HepG2 (cell line): ENCODE data around the gene S100A5. TPM values are rescaled to one million over a fixed set of nuclear protein-coding genes. Genes with fewer than 3 reads are reported as not detected.

Experiments used
- AGO1 ChIP-seq: fragments of 200-400 bp; formaldehyde crosslinking; IDR thresholded peaks from 2 replicates; pipeline ENCODE4 v1.6.1; 2017; ENCODE audit warnings: mild to moderate bottlenecking, low read depth, low read length, moderate library complexity; ENCODE audit not compliant: poor library complexity, severe bottlenecking
- ARNTL ChIP-seq: sonication (generic); formaldehyde crosslinking; IDR thresholded peaks from 2 replicates; pipeline ENCODE4 v1.4.0; 2020; ENCODE audit warnings: mild to moderate bottlenecking, missing genetic modification reagents
- ATF3 ChIP-seq: sonication (generic); formaldehyde crosslinking; IDR thresholded peaks from 2 replicates; pipeline ENCODE4 v1.4.0; 2020; ENCODE audit warnings: missing genetic modification reagents
- CHD2 ChIP-seq: IDR thresholded peaks from 2 replicates; pipeline ENCODE4 v1.6.1; 2011; ENCODE audit warnings: low read depth, low read length, improper control_type of control experiment
- GABPB1 ChIP-seq: IDR thresholded peaks from 2 replicates; pipeline ENCODE4 v1.6.1; 2016; ENCODE audit warnings: mild to moderate bottlenecking, missing genetic modification reagents, moderate library complexity, missing compliant biosample characterization
- HOXA9 ChIP-seq: sonication (generic); formaldehyde crosslinking; IDR thresholded peaks from 2 replicates; pipeline ENCODE4 v1.8.1; 2022; ENCODE audit warnings: missing genetic modification reagents, mild to moderate bottlenecking, moderate library complexity, borderline replicate concordance
- MAFK ChIP-seq, 2 experiments: IDR thresholded peaks in 1 of 2; conservative IDR thresholded peaks in 1 of 2; 2 replicates each; pipeline ENCODE4 v1.6.1; 2011; ENCODE audit warnings: improper control_type of control experiment in 2 of 2, low read length in 2 of 2
- MYC ChIP-seq: sonication (generic); formaldehyde crosslinking; IDR thresholded peaks from 2 replicates; pipeline ENCODE4 v1.9.0; 2021; ENCODE audit warnings: missing genetic modification reagents, borderline replicate concordance
- NFYC ChIP-seq: IDR thresholded peaks from 2 replicates; pipeline ENCODE4 v1.6.1; 2016; ENCODE audit warnings: missing genetic modification reagents, missing compliant biosample characterization
- NR2F2 ChIP-seq: IDR thresholded peaks from 2 replicates; pipeline ENCODE4 v1.6.1; 2012; ENCODE audit warnings: low read depth, inconsistent platforms, borderline replicate concordance
- RBM22 ChIP-seq: fragments of 200-400 bp; formaldehyde crosslinking; optimal IDR thresholded peaks from 2 replicates; pipeline ENCODE3; 2017; ENCODE audit warnings: mild to moderate bottlenecking, low read length, moderate library complexity
- STAT5B ChIP-seq: sonication (generic); formaldehyde crosslinking; IDR thresholded peaks from 2 replicates; pipeline ENCODE4 v1.4.0; 2020; ENCODE audit warnings: missing genetic modification reagents
- TMF1 ChIP-seq: sonication (generic); formaldehyde crosslinking; IDR thresholded peaks from 2 replicates; pipeline ENCODE4 v1.8.1; 2022; ENCODE audit warnings: low read depth, missing genetic modification reagents
- ZBTB20 ChIP-seq: sonication (generic); formaldehyde crosslinking; IDR thresholded peaks from 2 replicates; pipeline ENCODE4 v1.8.1; 2023; ENCODE audit warnings: missing genetic modification reagents, low read depth, mild to moderate bottlenecking, borderline replicate concordance
- ZC3H4 ChIP-seq: sonication (generic); formaldehyde crosslinking; IDR thresholded peaks from 2 replicates; pipeline ENCODE4 v1.4.0; 2020; ENCODE audit warnings: missing genetic modification reagents, borderline replicate concordance
- ZFP91 ChIP-seq: sonication (generic); formaldehyde crosslinking; IDR thresholded peaks from 2 replicates; pipeline ENCODE4 v1.9.0; 2022; ENCODE audit warnings: missing genetic modification reagents, mild to moderate bottlenecking, borderline replicate concordance
- ZNF44 ChIP-seq: sonication (generic); formaldehyde crosslinking; IDR thresholded peaks from 2 replicates; pipeline ENCODE4 v1.5.1; 2020; ENCODE audit warnings: mild to moderate bottlenecking, missing genetic modification reagents
- ZNF615 ChIP-seq: sonication (generic); formaldehyde crosslinking; IDR thresholded peaks from 2 replicates; pipeline ENCODE4 v1.5.0; 2020; ENCODE audit warnings: mild to moderate bottlenecking, missing genetic modification reagents, borderline replicate concordance
- ZNF713 ChIP-seq: sonication (generic); formaldehyde crosslinking; IDR thresholded peaks from 2 replicates; pipeline ENCODE4 v1.4.0; 2020; ENCODE audit warnings: mild to moderate bottlenecking, missing genetic modification reagents
- ZNF720 ChIP-seq: sonication (generic); formaldehyde crosslinking; IDR thresholded peaks from 2 replicates; pipeline ENCODE4 v1.4.0; 2020; ENCODE audit warnings: missing genetic modification reagents
- polyA plus RNA-seq, 8 experiments: library from polyadenylated mRNA; depleted of rRNA in 3 of 8; stranded (reverse) in 7 of 8; unstranded in 1 of 8; fragments of >200 nt; fragmentation: Illumina TruSeq in 4 of 8; extraction: Trizol in 4 of 8; gene quantifications; 2 replicates each; pipeline versions ENCODE4 v1.2.1 to v1.2.3, GENCODE V29; 2011 to 2016; ENCODE audit warnings: low read depth in 4 of 8, missing spikeins in 1 of 8, mixed read lengths in 1 of 8; ENCODE audit not compliant: insufficient read depth in 1 of 8
- total RNA-seq, 5 experiments: library from RNA; depleted of rRNA; stranded (reverse); fragments of >200 nt; fragmentation: Illumina TruSeq; extraction: Trizol; gene quantifications; 2 replicates each; pipeline ENCODE4 v1.2.3, GENCODE V29; 2016; ENCODE audit warnings: low read depth in 1 of 5
- TF ChIP-seq, protein P1 (sequence below): sonication (generic); formaldehyde crosslinking; IDR thresholded peaks from 2 replicates; pipeline ENCODE4 v1.8.1; 2023; ENCODE audit warnings: missing genetic modification reagents, inconsistent platforms, borderline replicate concordance
- TF ChIP-seq, protein P2 (sequence below): IDR thresholded peaks from 2 replicates; pipeline ENCODE4 v1.6.1; 2016; ENCODE audit warnings: control low read depth

S100A5 gene
- total and polyA plus RNA-seq, 2 of the 13 experiments (the other 11 are each of a cell fraction or from before 2014, with no cell fraction given), result not detected

DNA sequence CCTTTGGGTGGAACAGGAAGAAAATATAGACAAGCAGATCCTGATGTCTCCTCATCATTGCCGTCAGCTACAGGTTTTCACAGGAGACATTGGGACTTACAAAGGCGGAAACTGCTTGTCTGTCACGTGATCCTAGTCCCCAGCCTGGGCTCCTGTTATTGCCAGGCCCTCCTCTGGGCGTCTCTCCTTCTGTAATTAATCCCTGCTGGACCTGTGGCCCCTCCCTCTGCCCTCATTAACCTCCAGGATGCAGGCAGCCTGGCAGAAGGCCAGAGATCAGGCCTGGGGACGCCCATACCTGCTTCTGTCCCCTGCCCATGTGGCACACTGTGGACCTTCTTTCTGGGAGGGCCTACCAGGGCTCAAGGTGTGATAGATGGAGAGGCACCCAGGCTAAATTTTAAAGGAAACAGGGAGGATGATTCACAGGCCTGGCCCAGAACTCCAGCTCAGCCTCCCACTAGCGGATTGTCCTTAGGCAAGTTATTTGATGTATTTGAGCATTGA, 2.4 kb downstream of the S100A5 start (continued):
- TF ChIP-seq ARNTL (CRISPR knock-in tag) (no peak), NR2F2 (no peak), ZNF615 (CRISPR knock-in tag) (no peak), HOXA9 (no peak), MAFK (conservative IDR thresholded peaks at IDR 0.05 in 1 of 2, IDR thresholded peaks at IDR 0.05 in 1 of 2; ENCODE audit: low read length in 2 of 2) (no peak), TMF1 (CRISPR knock-in tag) (no peak), ZC3H4 (no peak), ATF3 (no peak), AGO1 (no peak), GABPB1 (CRISPR knock-in tag) (no peak), RBM22 (no peak), ZNF44 (CRISPR knock-in tag) (no peak), NFYC (CRISPR knock-in tag) (no peak), ZNF713 (CRISPR knock-in tag) (no peak), ZNF720 (CRISPR knock-in tag) (no peak), CHD2 (no peak), STAT5B (CRISPR knock-in tag) (no peak), ZBTB20 (CRISPR knock-in tag) (no peak), ZFP91 (peak; percentile 26; the same call in 1 of the 2 replicates), MYC (CRISPR knock-in tag) (no peak)
- TF ChIP-seq, protein P1, sequence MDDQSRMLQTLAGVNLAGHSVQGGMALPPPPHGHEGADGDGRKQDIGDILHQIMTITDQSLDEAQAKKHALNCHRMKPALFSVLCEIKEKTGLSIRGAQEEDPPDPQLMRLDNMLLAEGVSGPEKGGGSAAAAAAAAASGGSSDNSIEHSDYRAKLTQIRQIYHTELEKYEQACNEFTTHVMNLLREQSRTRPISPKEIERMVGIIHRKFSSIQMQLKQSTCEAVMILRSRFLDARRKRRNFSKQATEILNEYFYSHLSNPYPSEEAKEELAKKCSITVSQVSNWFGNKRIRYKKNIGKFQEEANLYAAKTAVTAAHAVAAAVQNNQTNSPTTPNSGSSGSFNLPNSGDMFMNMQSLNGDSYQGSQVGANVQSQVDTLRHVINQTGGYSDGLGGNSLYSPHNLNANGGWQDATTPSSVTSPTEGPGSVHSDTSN (CRISPR knock-in tag), result no peak
- TF ChIP-seq, protein P2, sequence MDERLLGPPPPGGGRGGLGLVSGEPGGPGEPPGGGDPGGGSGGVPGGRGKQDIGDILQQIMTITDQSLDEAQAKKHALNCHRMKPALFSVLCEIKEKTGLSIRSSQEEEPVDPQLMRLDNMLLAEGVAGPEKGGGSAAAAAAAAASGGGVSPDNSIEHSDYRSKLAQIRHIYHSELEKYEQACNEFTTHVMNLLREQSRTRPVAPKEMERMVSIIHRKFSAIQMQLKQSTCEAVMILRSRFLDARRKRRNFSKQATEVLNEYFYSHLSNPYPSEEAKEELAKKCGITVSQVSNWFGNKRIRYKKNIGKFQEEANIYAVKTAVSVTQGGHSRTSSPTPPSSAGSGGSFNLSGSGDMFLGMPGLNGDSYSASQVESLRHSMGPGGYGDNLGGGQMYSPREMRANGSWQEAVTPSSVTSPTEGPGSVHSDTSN, result no peak
